Melanocyte of skin (primary cell): ENCODE results near the gene PLB1. TPM values are rescaled to one million over a fixed set of nuclear protein-coding genes. Genes with fewer than 3 reads are reported as not detected.

Source experiments
- small RNA-seq, 2 donors: library from RNA; depleted of rRNA; stranded (forward); fragments of <200 nt; gene quantifications; one replicate each; pipeline ENCODE3, GENCODE V24; 2012
- total RNA-seq, 2 donors: library from RNA; depleted of rRNA; stranded (reverse); fragments of >200 nt; gene quantifications; 2 replicates each; pipeline ENCODE4 v1.2.3, GENCODE V29; 2012

The PLB1 gene
- 1 to 10 TPM in 1 of 2 donors, under 1 TPM in 1; 0.33 to 1.7 TPM for total RNA-seq

DNA sequence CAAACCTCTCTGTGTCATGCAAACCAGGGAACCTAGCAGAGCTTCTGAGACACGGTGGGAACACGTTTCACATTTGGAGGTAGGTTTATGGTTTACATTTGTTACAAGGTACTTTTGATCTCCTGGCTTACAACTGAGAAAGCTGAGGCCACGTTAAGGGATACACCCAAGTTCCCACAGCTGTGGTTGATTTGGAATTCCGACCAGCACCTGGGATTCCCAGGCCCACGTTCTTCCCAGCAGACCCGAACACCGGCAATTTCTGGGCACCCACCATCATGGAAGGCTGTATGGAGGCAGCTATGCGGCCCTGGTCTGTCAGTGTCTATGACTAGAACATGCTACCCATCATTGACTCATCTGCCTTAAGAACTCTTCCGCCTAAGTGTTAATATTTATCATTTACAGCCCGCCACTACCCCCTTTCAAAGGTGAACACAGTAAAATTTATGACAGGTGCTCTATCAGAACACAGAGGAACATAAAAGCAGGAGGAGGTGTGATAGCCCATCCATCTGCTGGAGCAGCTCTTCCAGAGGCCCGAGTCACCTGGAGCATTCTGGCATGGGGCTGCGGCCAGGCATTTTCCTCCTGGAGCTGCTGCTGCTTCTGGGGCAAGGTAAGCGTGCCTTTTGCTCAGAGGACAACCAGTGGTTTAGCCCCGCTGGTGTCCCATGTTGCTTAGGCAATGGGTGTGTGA lies at the start of gene PLB1:
PLB1 (plus strand) TSS at position 510 of the 700 bp plus-strand sequence; CDS start at position 565, 55 bp downstream.

Small RNAs within 50 kb of the gene (small RNA-seq; reads per million reads assigned to genes)
- gene RNA5SP89 (0 reads per million in 2 donors), gene SNRPGP7 (0 reads per million in 2 donors)

Other genes with a start within 250 kb of the PLB1 start
- 10 to 100 TPM; 18.6 to 22.3 TPM for gene FOSL2, start 103.2 kb upstream of the PLB1 start, total RNA-seq